ENCODE data around the gene AKR7A3.

Gene AKR7A3

GRCh38 chr1:19288324-19289241, at the start of gene AKR7A3:
TSS of gene AKR7A3 (minus strand) at chr1:19288770. CDS start at chr1:19288709, 61 bp downstream.
- peak; percentile 59 for DNase-seq

- no peak for DNase-seq
These were observed 49.8 kb upstream of the AKR7A3 start for GRCh38 chr1:19338323-19338762.

- no peak for DNase-seq
These were observed 48.7 kb upstream of the AKR7A3 start for GRCh38 chr1:19337289-19337688.

- no peak for DNase-seq
These were observed 48.0 kb upstream of the AKR7A3 start for GRCh38 chr1:19336543-19336942.

- no peak for DNase-seq
These were observed 45.2 kb upstream of the AKR7A3 start for GRCh38 chr1:19333587-19334354.

GRCh38 chr1:19332832-19333231, 44.3 kb upstream of the AKR7A3 start:
- DNase-seq = no peak

GRCh38 chr1:19331262-19331878, 42.8 kb upstream of the AKR7A3 start:
- no peak for DNase-seq

- no peak for DNase-seq
These were observed 42.0 kb upstream of the AKR7A3 start for GRCh38 chr1:19330449-19331135.

GRCh38 chr1:19329611-19330010, 41.0 kb upstream of the AKR7A3 start:
- DNase-seq = no peak

GRCh38 chr1:19329188-19329587, 40.6 kb upstream of the AKR7A3 start:
- DNase-seq = no peak

- DNase-seq = no peak
These were observed 39.9 kb upstream of the AKR7A3 start for GRCh38 chr1:19328486-19328885.

- no peak for DNase-seq
These were observed 39.2 kb upstream of the AKR7A3 start for GRCh38 chr1:19327736-19328135.

GRCh38 chr1:19327301-19327700, 38.7 kb upstream of the AKR7A3 start:
- DNase-seq = no peak

GRCh38 chr1:19326748-19327065, 38.1 kb upstream of the AKR7A3 start:
- no peak for DNase-seq

- DNase-seq = no peak
These were observed 37.6 kb upstream of the AKR7A3 start for GRCh38 chr1:19325958-19326747.

GRCh38 chr1:19325368-19325957, 36.9 kb upstream of the AKR7A3 start:
- no peak for DNase-seq

GRCh38 chr1:19324665-19324990, 36.1 kb upstream of the AKR7A3 start:
- DNase-seq = no peak

- DNase-seq = no peak
These were observed 35.6 kb upstream of the AKR7A3 start for GRCh38 chr1:19323987-19324664.

- no peak for DNase-seq
These were observed 33.9 kb upstream of the AKR7A3 start for GRCh38 chr1:19322481-19322880.

- no peak for DNase-seq
These were observed 32.5 kb upstream of the AKR7A3 start for GRCh38 chr1:19321071-19321470.

- DNase-seq = no peak
These were observed 30.6 kb upstream of the AKR7A3 start for GRCh38 chr1:19319196-19319595.

Measured in NCI-H2029 (cell line).